HEK293 (cell line): Measurements from ENCODE around the gene CSMD2.

Source experiments
- CTCF ChIA-PET: fragments of 350-600 bp; formaldehyde crosslinking; extraction: SDS; loops from one replicate; lab custom pipeline; 2021; ENCODE audit warnings: antibody characterized with exemption; lab: Yijun Ruan, JAX
- POLR2A ChIA-PET: fragments of 300-600 bp; formaldehyde crosslinking; extraction: SDS; loops from one replicate; lab custom pipeline; 2020; ENCODE audit warnings: antibody characterized with exemption, inconsistent platforms; lab: Yijun Ruan, JAX
- H3K27ac ChIP-seq: fragments of 200-500 bp; sonication (Bioruptor generic); 2 replicates; pipeline ENCODE4 v1.5.1; 2014; ENCODE audit warnings: low read depth, low read length, control low read depth, inconsistent platforms; ENCODE audit errors: extremely low read depth
- H3K36me3 ChIP-seq, 2 experiments: fragments of 200-500 bp in 1 of 2; sonication (Bioruptor generic) in 1 of 2; 1 replicate in 1 of 2; 2 replicates in 1 of 2; pipeline ENCODE4 v1.5.1; 2014 to 2017; ENCODE audit warnings: inconsistent platforms in 2 of 2, low read length in 2 of 2; ENCODE audit not compliant: control insufficient read depth in 2 of 2, insufficient read depth in 1 of 2
- H3K4me1 ChIP-seq: fragments of 200-500 bp; sonication (Bioruptor generic); 2 replicates; pipeline ENCODE4 v1.5.1; 2014; ENCODE audit warnings: mild to moderate bottlenecking, low read length, inconsistent platforms; ENCODE audit not compliant: control insufficient read depth, insufficient read depth
- H3K4me3 ChIP-seq: 2 replicates; pipeline ENCODE4 v1.5.1; 2011; ENCODE audit warnings: low read depth, mild to moderate bottlenecking, control low read depth, low read length, moderate library complexity
- H3K9me3 ChIP-seq: fragments of 200-500 bp; sonication (Bioruptor generic); 2 replicates; pipeline ENCODE4 v1.5.1; 2014; ENCODE audit warnings: low read depth, low read length, inconsistent platforms; ENCODE audit not compliant: control insufficient read depth, insufficient read depth
- GLIS2 ChIP-seq: fragments of 450-650 bp; formaldehyde crosslinking; IDR thresholded peaks from 2 replicates; pipeline ENCODE4 v1.5.1; 2016; ENCODE audit warnings: missing biosample characterization, missing genetic modification characterization
- HOXC10 ChIP-seq: sonication (generic); formaldehyde crosslinking; IDR thresholded peaks from 2 replicates; pipeline ENCODE4 v1.8.1; 2023; ENCODE audit warnings: mild to moderate bottlenecking, missing genetic modification reagents
- ZNF324 ChIP-seq: fragments of 450-650 bp; formaldehyde crosslinking; IDR thresholded peaks from 2 replicates; pipeline ENCODE4 v1.5.1; 2016; ENCODE audit warnings: missing biosample characterization, missing genetic modification characterization
- ZNF416 ChIP-seq: fragments of 450-650 bp; formaldehyde crosslinking; IDR thresholded peaks from 2 replicates; pipeline ENCODE4 v1.5.1; 2016; ENCODE audit warnings: missing biosample characterization, missing genetic modification characterization
- ZNF473 ChIP-seq: fragments of 450-650 bp; formaldehyde crosslinking; IDR thresholded peaks from 2 replicates; pipeline ENCODE4 v1.5.1; 2017; ENCODE audit warnings: missing biosample characterization, missing genetic modification characterization
- ZNF558 ChIP-seq: fragments of 450-650 bp; formaldehyde crosslinking; IDR thresholded peaks from 2 replicates; pipeline ENCODE4 v1.5.1; 2016; ENCODE audit warnings: missing biosample characterization, missing genetic modification characterization
- ZNF560 ChIP-seq: fragments of 450-650 bp; formaldehyde crosslinking; IDR thresholded peaks from 2 replicates; pipeline ENCODE4 v1.5.1; 2017; ENCODE audit warnings: missing biosample characterization, missing genetic modification characterization, borderline replicate concordance
- ZNF677 ChIP-seq: fragments of 450-650 bp; IDR thresholded peaks from 2 replicates; pipeline ENCODE4 v1.5.0; 2018; ENCODE audit warnings: missing biosample characterization, mild to moderate bottlenecking, missing genetic modification characterization, moderate library complexity
- ZNF704 ChIP-seq: fragments of 450-650 bp; formaldehyde crosslinking; IDR thresholded peaks from 2 replicates; pipeline ENCODE4 v1.5.1; 2016; ENCODE audit warnings: missing biosample characterization, missing genetic modification characterization
- TF ChIP-seq, protein P1 (sequence below): fragments of 450-650 bp; formaldehyde crosslinking; IDR thresholded peaks from 2 replicates; pipeline ENCODE4 v1.5.0; 2017; ENCODE audit warnings: missing biosample characterization, missing genetic modification characterization, borderline replicate concordance
- TF ChIP-seq, protein P2 (sequence below): sonication (generic); formaldehyde crosslinking; IDR thresholded peaks from 2 replicates; pipeline ENCODE4 v1.8.1; 2022; ENCODE audit warnings: mild to moderate bottlenecking, moderate library complexity, missing genetic modification reagents
- TF ChIP-seq, protein P3 (sequence below): fragments of 450-650 bp; formaldehyde crosslinking; IDR thresholded peaks from 2 replicates; pipeline ENCODE4 v1.5.1; 2017; ENCODE audit warnings: missing biosample characterization, missing genetic modification characterization
- TF ChIP-seq, protein P4 (sequence below): fragments of 450-650 bp; formaldehyde crosslinking; IDR thresholded peaks from 2 replicates; pipeline ENCODE4 v1.5.1; 2016; ENCODE audit warnings: missing biosample characterization, missing genetic modification characterization, low read depth

The CSMD2 gene

DNA sequence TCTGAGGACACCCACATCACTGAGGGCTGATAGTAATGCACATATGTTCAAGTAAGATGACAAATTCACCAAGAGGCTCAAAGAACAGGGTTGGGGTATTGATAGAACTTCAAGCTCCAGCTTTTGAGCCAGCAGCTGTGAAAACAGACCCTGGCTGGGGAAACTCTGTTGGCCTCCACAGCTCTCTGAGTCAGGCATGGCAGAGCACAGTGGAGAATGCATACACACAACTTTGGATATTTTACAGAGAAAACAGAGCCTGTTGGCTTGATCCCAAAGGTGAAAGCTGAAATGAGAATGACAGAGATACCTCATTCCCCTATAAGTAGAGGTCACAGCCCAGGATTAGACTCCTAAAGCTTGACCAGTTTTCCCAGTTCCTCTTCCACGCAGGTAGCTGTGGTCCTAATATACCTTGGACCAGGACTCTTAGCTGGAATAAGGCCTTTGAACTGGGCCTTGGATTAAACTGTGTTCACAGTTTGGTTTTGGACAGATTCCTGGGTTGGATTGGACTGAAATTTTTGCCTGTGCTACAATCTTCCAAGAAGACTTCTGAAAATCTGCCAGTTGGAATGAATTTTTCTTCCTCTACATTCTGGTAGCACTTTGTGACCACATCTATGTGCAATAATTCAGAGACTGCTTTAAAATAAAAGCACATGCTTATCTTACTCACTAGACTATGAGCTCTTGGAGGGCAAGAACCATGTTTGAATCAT, 402.8 kb downstream of the CSMD2 start:
- no peak overlapping the region for H3K27ac ChIP-seq
- TF ChIP-seq, protein P1, sequence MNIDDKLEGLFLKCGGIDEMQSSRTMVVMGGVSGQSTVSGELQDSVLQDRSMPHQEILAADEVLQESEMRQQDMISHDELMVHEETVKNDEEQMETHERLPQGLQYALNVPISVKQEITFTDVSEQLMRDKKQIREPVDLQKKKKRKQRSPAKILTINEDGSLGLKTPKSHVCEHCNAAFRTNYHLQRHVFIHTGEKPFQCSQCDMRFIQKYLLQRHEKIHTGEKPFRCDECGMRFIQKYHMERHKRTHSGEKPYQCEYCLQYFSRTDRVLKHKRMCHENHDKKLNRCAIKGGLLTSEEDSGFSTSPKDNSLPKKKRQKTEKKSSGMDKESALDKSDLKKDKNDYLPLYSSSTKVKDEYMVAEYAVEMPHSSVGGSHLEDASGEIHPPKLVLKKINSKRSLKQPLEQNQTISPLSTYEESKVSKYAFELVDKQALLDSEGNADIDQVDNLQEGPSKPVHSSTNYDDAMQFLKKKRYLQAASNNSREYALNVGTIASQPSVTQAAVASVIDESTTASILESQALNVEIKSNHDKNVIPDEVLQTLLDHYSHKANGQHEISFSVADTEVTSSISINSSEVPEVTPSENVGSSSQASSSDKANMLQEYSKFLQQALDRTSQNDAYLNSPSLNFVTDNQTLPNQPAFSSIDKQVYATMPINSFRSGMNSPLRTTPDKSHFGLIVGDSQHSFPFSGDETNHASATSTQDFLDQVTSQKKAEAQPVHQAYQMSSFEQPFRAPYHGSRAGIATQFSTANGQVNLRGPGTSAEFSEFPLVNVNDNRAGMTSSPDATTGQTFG, result no peak
- TF ChIP-seq ZNF416 (tag by site-specific recombination), result no peak
- TF ChIP-seq ZNF558 (tag by site-specific recombination), result no peak
- TF ChIP-seq, protein P2, sequence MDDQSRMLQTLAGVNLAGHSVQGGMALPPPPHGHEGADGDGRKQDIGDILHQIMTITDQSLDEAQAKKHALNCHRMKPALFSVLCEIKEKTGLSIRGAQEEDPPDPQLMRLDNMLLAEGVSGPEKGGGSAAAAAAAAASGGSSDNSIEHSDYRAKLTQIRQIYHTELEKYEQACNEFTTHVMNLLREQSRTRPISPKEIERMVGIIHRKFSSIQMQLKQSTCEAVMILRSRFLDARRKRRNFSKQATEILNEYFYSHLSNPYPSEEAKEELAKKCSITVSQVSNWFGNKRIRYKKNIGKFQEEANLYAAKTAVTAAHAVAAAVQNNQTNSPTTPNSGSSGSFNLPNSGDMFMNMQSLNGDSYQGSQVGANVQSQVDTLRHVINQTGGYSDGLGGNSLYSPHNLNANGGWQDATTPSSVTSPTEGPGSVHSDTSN (CRISPR knock-in tag), result no peak
- no peak for TF ChIP-seq GLIS2 (tag by site-specific recombination)
- TF ChIP-seq ZNF473 (tag by site-specific recombination), result no peak
- no peak for TF ChIP-seq ZNF324 (tag by site-specific recombination)
- TF ChIP-seq ZNF677 (tag by site-specific recombination), result no peak
- TF ChIP-seq, protein P3, sequence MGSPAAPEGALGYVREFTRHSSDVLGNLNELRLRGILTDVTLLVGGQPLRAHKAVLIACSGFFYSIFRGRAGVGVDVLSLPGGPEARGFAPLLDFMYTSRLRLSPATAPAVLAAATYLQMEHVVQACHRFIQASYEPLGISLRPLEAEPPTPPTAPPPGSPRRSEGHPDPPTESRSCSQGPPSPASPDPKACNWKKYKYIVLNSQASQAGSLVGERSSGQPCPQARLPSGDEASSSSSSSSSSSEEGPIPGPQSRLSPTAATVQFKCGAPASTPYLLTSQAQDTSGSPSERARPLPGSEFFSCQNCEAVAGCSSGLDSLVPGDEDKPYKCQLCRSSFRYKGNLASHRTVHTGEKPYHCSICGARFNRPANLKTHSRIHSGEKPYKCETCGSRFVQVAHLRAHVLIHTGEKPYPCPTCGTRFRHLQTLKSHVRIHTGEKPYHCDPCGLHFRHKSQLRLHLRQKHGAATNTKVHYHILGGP (tag by site-specific recombination), result no peak
- TF ChIP-seq HOXC10 (CRISPR knock-in tag), result no peak
- TF ChIP-seq, all 188 proteins: peak for 0
- H3K4me1 ChIP-seq, result no peaks in the 10 kb centered on the region
- no peaks in the 10 kb centered on the region for H3K9me3 ChIP-seq
- no peak overlapping the region for H3K4me3 ChIP-seq
- POLR2A ChIA-PET, result no interaction called here
- CTCF ChIA-PET, result interaction anchor here (0.6 kb wide), 1 partner anchor 89 kb away, joined by 3 read pairs; no protein-coding TSS in a partner anchor
- H3K36me3 ChIP-seq, result no peaks in the 10 kb centered on the region

- CTCF ChIA-PET, result no interaction called here
- TF ChIP-seq ZNF560 (tag by site-specific recombination), result no peak
- TF ChIP-seq, protein P4, sequence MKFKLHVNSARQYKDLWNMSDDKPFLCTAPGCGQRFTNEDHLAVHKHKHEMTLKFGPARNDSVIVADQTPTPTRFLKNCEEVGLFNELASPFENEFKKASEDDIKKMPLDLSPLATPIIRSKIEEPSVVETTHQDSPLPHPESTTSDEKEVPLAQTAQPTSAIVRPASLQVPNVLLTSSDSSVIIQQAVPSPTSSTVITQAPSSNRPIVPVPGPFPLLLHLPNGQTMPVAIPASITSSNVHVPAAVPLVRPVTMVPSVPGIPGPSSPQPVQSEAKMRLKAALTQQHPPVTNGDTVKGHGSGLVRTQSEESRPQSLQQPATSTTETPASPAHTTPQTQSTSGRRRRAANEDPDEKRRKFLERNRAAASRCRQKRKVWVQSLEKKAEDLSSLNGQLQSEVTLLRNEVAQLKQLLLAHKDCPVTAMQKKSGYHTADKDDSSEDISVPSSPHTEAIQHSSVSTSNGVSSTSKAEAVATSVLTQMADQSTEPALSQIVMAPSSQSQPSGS (tag by site-specific recombination), result no peak
- no peak for TF ChIP-seq ZNF704 (tag by site-specific recombination)
- TF ChIP-seq, all 188 proteins: peak for 0
- Histone ChIP-seq H3K36me3 (no peaks in the 10 kb centered on the region), H3K9me3 (no peaks in the 10 kb centered on the region), H3K4me3 (no peak overlapping the region), H3K27ac (no peak overlapping the region), H3K4me1 (no peaks in the 10 kb centered on the region)
- POLR2A ChIA-PET, result no interaction called here
Observed at GRCh38 chr1:33758698-33759097, 406.3 kb downstream of the CSMD2 start.
